GM19467 (cell line): ENCODE measurements around the gene KRT32.
"Not testable (repeated sequence)": the region's sequence is repeated elsewhere in the genome, so short reads cannot be mapped to it uniquely, and the experiment has no call there.

Source experiments
- ATAC-seq: cut with Tn5 transposase; IDR thresholded peaks from one replicate; pipeline ENCODE4 v1.9.1; 2021; ENCODE audit warnings: mild to moderate bottlenecking, moderate library complexity; ENCODE audit not compliant: unreplicated experiment

The KRT32 gene

GRCh38 chr17:41430376-41430775 lies 36.8 kb downstream of the KRT32 start:
- ATAC-seq: not testable (repeated sequence)

DNA sequence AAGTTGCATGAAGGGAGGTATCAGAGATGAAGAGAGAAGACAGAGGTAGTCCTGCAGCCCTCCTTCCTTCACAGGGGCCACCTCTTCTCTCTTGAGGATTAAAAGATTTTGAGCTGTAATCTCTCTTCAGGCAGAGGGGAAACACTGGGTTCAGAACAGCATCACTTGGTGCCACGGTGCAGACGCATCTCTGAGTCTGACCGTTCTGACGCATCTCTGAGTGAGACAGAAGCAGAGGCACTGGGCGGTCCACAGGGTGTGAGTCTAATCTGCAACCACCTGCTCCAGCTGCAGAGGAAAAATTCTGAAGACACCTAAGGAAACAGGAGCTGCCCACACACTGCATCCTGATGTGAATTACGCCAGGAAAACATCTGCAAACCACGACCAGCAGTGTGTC lies 37.5 kb downstream of the KRT32 start:
- ATAC-seq: no peak

DNA sequence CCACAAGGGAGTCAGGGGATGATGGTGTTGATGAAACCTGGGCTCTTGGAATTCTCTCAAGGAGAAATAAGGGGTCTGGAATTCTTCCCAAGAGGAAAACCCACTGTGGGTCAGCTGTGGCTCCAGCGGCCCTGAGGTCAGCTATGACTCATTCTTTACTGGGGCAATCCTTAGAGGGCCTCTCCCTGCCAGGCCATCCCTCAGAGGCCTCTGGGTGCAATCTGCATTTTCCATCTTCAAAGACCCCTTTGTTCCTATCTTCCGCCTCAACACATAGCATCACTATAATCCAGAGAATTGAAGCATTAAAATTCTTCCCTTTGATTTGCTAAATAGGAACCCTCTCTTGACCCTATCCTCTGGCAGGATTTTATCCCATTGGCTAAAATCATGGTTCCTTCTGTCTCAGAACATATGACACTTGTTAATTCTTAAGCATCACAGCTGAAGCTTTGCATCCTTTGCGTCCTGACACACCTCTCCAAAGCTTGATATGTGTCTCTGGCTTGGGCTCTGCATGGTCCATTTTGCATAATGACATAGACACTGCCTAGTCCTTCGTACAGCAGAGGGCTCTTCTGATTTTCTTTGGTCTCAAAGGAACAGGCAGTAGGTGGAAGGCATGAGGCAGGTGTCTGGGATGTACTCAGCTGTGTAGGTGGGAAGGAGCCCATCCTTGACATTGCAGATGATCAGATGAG lies 38.4 kb downstream of the KRT32 start:
- no peak for ATAC-seq

- no peak for ATAC-seq
Measured at GRCh38 chr17:41424111-41424635, 43.0 kb downstream of the KRT32 start, which contains the start of gene KRT37. TSS of gene KRT37 (minus strand) at chr17:41424585. CDS start at chr17:41424523, 62 bp downstream.

- ATAC-seq: not testable (repeated sequence)
Measured at GRCh38 chr17:41422586-41422985, 44.6 kb downstream of the KRT32 start.

DNA sequence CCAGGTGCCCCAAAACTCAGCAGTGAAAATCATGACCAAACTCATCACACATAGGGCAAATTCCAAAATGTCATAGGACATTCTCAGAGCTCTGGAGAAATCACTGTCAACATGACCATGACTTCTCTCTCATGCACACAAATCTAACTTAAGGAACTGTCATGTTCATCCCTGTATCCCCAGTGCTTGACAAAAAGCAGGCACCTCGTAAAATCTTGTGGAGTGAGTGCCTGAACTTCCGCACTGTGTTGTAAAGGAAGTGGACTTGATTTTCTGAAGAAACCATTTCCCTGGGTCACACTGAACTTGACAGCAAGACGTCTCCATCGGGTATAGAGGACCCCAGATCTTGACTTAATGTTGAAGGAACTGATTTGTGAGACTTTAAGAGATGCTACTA lies 45.6 kb downstream of the KRT32 start:
- ATAC-seq: no peak

DNA sequence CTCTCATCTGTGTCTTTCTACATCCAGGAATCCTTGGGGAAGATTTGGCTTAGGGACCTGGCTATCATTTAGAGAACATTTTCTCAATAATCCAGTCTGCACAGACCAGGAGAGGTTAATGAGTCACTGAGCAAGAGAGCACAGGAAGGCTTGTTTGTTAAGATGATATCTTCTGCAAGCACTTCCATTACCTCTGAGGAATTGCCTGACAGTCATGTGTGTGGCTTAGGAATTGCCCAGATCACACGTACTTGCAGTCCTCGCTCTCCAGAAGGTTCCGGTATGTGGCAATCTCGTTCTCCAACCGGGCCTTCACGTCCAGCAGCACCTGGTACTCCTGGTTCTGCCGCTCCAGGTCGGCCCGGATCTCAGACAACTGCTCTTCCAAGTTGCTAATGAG lies 46.1 kb downstream of the KRT32 start:
- no peak for ATAC-seq

DNA sequence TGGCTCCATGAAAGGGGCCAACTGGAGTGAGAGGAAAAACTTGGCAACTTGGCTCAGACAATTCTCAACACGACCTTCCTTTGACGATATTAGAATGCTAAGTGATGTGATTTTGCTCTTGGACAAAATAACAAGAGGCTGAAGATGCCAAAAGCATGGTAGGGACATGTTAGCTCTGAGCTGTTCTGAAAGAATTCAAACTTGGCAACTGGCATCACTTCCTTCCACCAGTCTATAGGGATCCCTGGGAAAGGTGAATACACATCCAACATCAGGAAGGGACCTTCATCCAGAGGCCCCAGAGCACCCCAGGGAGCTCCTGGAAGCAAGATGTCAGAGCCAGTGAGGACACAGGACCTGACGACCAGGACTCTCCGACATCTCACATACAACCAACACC lies 47.1 kb downstream of the KRT32 start:
- no peak for ATAC-seq

GRCh38 chr17:41419716-41420115 lies 47.5 kb downstream of the KRT32 start:
- ATAC-seq: no peak

DNA sequence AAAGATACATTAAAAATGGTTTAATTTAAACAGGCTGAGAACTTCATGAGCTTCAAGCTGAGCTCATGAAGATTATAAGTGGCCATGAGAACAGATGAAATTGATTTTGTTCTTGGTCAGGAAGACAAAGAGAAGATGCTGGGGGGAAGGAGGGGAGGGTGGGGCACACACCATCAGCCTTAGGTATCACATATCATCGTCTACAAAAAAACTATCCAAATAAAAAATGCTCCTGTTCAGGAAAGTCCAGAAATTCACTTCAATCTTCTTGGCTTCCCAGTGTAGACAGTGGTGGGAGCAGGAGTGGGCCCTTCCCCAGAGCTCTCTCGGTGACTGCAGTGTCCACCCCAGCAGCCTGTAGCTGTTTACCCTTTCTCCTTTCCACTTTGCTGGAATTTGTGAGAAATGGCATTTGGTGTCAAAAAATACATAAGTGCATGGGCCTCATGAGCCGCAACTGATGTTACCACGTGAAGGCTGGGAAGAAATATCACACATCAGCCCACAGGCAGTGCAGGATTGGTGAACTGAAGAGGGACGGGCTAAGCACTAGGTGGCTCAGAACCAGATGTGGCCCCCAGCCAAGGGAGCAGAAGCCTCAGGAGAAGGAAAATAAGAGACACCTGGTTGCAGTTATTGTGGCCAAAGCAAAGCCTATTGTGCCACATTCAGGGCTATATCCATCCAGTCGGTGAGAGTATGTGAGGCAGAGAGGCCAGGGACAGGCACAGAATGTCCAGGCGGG lies 48.9 kb downstream of the KRT32 start:
- ATAC-seq: no peak

GRCh38 chr17:41417576-41418015 lies 49.6 kb downstream of the KRT32 start:
- no peak for ATAC-seq

DNA sequence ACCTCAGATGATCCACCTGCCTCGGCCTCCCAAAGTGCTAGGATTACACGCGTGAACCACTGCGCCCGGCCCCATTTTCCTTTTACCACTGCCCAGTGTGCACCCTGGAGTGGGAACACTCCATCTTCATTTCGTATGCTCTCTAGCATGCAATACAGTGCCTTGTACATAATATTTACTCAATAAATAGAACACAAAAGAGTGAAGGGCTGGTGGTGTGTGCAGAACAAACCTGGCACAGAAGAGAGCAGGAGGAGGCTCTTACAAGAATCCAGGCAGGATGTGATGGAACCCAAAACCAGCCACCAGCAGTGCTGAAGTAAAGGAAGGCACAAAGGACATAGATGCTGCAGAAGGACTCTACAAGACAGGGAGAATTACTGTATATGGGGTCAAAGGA lies 50.1 kb downstream of the KRT32 start:
- ATAC-seq: no peak

- no peak for ATAC-seq
Measured at GRCh38 chr17:41416479-41416878, 50.7 kb downstream of the KRT32 start.

DNA sequence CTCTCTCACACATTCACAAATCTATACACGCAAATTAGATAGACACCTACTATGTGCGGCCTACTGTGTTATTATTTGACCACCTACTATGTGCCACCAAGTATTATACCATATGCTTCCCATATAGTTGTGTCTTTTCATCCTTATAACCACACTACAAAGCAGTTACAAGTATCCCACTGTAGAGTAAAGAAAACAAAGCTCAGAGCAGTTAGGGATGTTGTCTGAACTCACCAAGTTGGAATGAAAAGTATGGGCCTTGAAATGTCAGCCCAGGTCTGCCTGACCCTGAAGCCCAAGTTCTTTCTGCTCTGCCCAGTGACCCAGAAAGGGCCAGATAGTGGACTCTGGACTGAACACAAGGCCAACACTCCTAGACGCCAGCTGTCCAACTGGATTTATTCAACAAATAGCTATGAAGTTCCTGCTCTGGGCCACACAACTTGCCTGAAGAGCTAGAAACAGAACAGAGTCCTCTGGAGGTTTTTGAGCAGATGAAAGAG lies 51.3 kb downstream of the KRT32 start:
- ATAC-seq: no peak

GRCh38 chr17:41415411-41415810 lies 51.8 kb downstream of the KRT32 start:
- ATAC-seq: no peak

- no peak for ATAC-seq
Measured at GRCh38 chr17:41413982-41414381, 53.2 kb downstream of the KRT32 start.

DNA sequence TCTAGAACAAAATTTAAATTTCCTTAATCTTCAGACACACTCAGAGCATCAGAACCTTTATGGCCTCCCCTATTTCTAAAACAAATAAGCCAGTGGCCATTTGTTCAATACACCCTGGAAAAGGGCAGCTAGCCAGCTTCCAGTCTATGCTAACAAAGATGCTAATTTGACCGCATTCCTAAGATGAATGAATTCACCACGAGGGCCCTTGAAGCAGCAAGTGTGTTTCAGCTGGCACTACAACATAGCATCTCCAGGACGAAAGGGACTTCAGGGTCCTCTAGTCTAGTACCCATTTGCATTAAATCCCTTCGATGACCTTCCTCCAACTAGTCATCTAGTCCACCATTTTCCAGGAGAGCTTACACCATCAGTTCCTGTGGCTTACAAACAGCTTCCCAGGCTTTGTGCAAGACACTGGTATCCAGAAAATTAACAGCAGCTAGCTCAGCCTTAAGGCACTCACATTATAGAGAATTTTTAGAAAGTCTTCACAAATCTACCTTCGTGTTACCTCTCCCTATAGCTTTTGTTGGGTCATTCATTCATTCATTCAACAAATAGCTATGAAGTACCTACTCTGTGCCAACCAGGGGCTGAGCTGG lies 53.7 kb downstream of the KRT32 start:
- no peak for ATAC-seq

DNA sequence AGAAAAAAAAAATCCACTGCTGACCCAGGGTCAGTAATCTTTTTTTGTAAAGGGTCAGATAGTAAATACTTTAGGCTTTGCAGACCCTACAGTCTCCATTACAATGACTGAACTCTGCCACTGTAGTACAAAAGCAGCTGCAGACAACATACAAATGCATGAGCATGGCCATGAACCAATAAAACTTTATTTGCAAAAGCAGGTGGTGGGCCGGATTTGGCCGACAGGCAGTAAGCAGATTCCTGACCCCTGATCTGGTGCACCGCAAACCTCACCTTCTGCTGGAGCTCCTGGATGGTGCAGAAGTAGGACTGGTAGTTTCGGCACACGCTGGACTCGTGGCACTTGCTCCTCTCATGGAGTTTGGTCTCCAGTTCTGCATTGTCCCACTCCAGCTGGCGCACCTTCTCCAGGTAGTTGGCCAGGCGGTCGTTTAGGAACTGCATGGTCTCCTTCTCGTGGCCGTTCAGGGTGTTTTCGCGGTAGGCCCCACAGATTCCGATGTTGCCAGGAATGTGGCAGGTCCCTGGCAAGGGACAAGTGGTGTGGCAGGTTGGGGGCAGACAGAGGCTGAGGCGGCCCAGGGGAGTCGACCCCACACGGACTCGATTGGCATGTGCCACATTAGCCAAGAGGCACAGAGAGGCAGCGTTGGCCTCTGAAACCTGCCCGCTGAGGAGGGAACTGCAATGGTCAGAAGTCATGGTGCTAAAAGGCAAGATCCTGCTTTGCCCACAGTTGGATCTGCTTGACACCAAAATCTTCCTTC lies 55.9 kb downstream of the KRT32 start:
- ATAC-seq: no peak
